PC-9 (cell line): Measurements from ENCODE around the gene CDH12. TPM values are rescaled to one million over a fixed set of nuclear protein-coding genes. Genes with fewer than 3 reads are reported as not detected.

Source experiments
- BruUV-seq: library from RNA; stranded (reverse); fragments of 400-500 nt; replicated peaks from 2 replicates; lab custom pipeline; 2021; lab: Mats Ljungman, UMichigan
- CTCF ChIA-PET: fragments of 300-600 bp; sonication (Branson Sonifier 250); formaldehyde crosslinking; loops from one replicate; lab custom pipeline; 2022; ENCODE audit warnings: antibody characterized with exemption; lab: Charles Lee
- POLR2A ChIA-PET: fragments of 300-600 bp; sonication (Branson Sonifier 250); formaldehyde crosslinking; loops from one replicate; lab custom pipeline; 2022; ENCODE audit warnings: antibody characterized with exemption; ENCODE audit not compliant: unreplicated experiment; lab: Charles Lee
- DNase-seq, 2 experiments: peaks; one replicate each; pipeline versions ENCODE4 v3.0.0 to v3.0.0-alpha.2; 2015 to 2022; ENCODE audit warnings: mixed read lengths in 1 of 2
- H2AFZ ChIP-seq: fragments of 200-600 bp; sonication (generic); 2 replicates; pipeline ENCODE4 v1.8.1; 2017; ENCODE audit warnings: antibody characterized with exemption
- H3F3A ChIP-seq: fragments of 200-600 bp; sonication (generic); 2 replicates; pipeline ENCODE4 v1.8.1; 2017; ENCODE audit warnings: antibody characterized with exemption, mild to moderate bottlenecking, low read depth; ENCODE audit not compliant: insufficient read depth
- H3K27ac ChIP-seq: fragments of 200-600 bp; sonication (generic); 2 replicates; pipeline ENCODE4 v1.6.1; 2016; ENCODE audit warnings: mixed run types
- H3K27me3 ChIP-seq: fragments of 200-600 bp; sonication (generic); 2 replicates; pipeline ENCODE4 v1.6.1; 2016; ENCODE audit warnings: low read depth, mixed run types; ENCODE audit not compliant: insufficient read depth
- H3K36me3 ChIP-seq: fragments of 200-600 bp; sonication (generic); 2 replicates; pipeline ENCODE4 v1.6.1; 2016; ENCODE audit warnings: low read depth, mixed run types
- H3K4me1 ChIP-seq: fragments of 200-600 bp; sonication (generic); replicated peaks from 2 replicates; pipeline ENCODE4 v1.6.1; 2016; ENCODE audit warnings: mixed run types; ENCODE audit not compliant: insufficient read depth
- H3K4me2 ChIP-seq: fragments of 200-600 bp; sonication (generic); 2 replicates; pipeline ENCODE4 v1.6.1; 2017; ENCODE audit warnings: mixed run types
- H3K4me3 ChIP-seq: fragments of 200-600 bp; sonication (generic); 2 replicates; pipeline ENCODE4 v1.6.1; 2016; ENCODE audit warnings: mixed run types
- H3K79me2 ChIP-seq: fragments of 200-600 bp; sonication (generic); 2 replicates; pipeline ENCODE4 v1.6.1; 2017; ENCODE audit warnings: low read depth, mixed run types
- H3K9me2 ChIP-seq: fragments of 200-600 bp; sonication (generic); 2 replicates; pipeline ENCODE4 v1.8.1; 2017; ENCODE audit warnings: mild to moderate bottlenecking; ENCODE audit not compliant: insufficient read depth
- H3K9me3 ChIP-seq: fragments of 200-600 bp; sonication (generic); 2 replicates; pipeline ENCODE4 v1.8.1; 2016; ENCODE audit warnings: low read depth; ENCODE audit not compliant: insufficient read depth
- H4K20me1 ChIP-seq: fragments of 200-600 bp; sonication (generic); 2 replicates; pipeline ENCODE4 v1.8.1; 2017; ENCODE audit not compliant: insufficient read depth
- CTCF ChIP-seq: fragments of 200-600 bp; sonication (generic); conservative IDR thresholded peaks from 2 replicates; pipeline ENCODE4 v1.6.1; 2017; ENCODE audit warnings: mixed run types, antibody characterized with exemption, mild to moderate bottlenecking, moderate library complexity
- EZH2 ChIP-seq: fragments of 200-600 bp; sonication (generic); IDR thresholded peaks from 2 replicates; pipeline ENCODE4 v1.8.0; 2017; ENCODE audit warnings: antibody characterized with exemption, low read depth
- intact Hi-C: fragments of 100-400 bp; cut with micrococcal nuclease; formaldehyde crosslinking; loops from one replicate; pipeline ENCODE4 v1.10.0; 2022; ENCODE audit not compliant: unreplicated experiment
- total RNA-seq: library from RNA; stranded (reverse); gene quantifications from 2 replicates; pipeline ENCODE4 v1.2.3, GENCODE V29; 2021

The CDH12 gene
- total RNA-seq, 1 experiment from 2014 or later, result not detected

GRCh38 chr5:22764736-22765135 lies 88.4 kb downstream of the CDH12 start:
- intact Hi-C loops, result no loop called here
- no peaks in the 10 kb centered on the region for H3K27me3 ChIP-seq
- no peak overlapping the region for H2AFZ ChIP-seq
- no peak overlapping the region for H3K27ac ChIP-seq
- no peak overlapping the region for H3K4me3 ChIP-seq
- no peaks in the 10 kb centered on the region for H3K79me2 ChIP-seq
- no peak for DNase-seq
- no peaks in the 10 kb centered on the region for H4K20me1 ChIP-seq
- TF ChIP-seq CTCF (no peak), EZH2 (no peak)
- no peaks in the 10 kb centered on the region for H3F3A ChIP-seq
- H3K9me2 ChIP-seq, result no peaks in the 10 kb centered on the region; the same call in 1 of the 2 replicates
- ChIA-PET CTCF (no interaction called here), POLR2A (no interaction called here)
- H3K4me2 ChIP-seq, result no peak overlapping the region
- H3K36me3 ChIP-seq, result no peaks in the 10 kb centered on the region
- H3K4me1 ChIP-seq, result no peaks in the 10 kb centered on the region
- H3K9me3 ChIP-seq, result no peaks in the 10 kb centered on the region
- BruUV-seq, result no TSS peak

GRCh38 chr5:22757776-22758175 lies 95.4 kb downstream of the CDH12 start:
- intact Hi-C loops, result no loop called here
- no peak for TF ChIP-seq CTCF
- no peak for TF ChIP-seq EZH2
- no peak for DNase-seq
- H3K36me3 ChIP-seq, result no peaks in the 10 kb centered on the region
- H3K9me3 ChIP-seq, result no peaks in the 10 kb centered on the region
- H4K20me1 ChIP-seq, result peaks cover 3% of the 10 kb centered on the region; the same call in 1 of the 2 replicates
- CTCF ChIA-PET, result no interaction called here
- no peak overlapping the region for H3K4me3 ChIP-seq
- no peaks in the 10 kb centered on the region for H3K79me2 ChIP-seq
- POLR2A ChIA-PET, result no interaction called here
- H3K27me3 ChIP-seq, result no peaks in the 10 kb centered on the region
- no peaks in the 10 kb centered on the region for H3K9me2 ChIP-seq
- BruUV-seq, result no TSS peak
- no peak overlapping the region for H3K4me2 ChIP-seq
- H3K4me1 ChIP-seq, result no peaks in the 10 kb centered on the region
- no peak overlapping the region for H2AFZ ChIP-seq
- no peak overlapping the region for H3K27ac ChIP-seq
- no peaks in the 10 kb centered on the region for H3F3A ChIP-seq

- Histone ChIP-seq H3K9me2 (no peaks in the 10 kb centered on the region), H3K4me2 (no peak overlapping the region), H3K79me2 (no peaks in the 10 kb centered on the region), H3K27me3 (no peaks in the 10 kb centered on the region), H2AFZ (0 out of 2 replicates have a peak overlapping the region, but pooled peaks have one; percentile 13), H3K9me3 (no peaks in the 10 kb centered on the region), H3K4me3 (no peak overlapping the region), H3K4me1 (no peaks in the 10 kb centered on the region), H4K20me1 (peaks cover 3% of the 10 kb centered on the region; the same call in 1 of the 2 replicates), H3K36me3 (no peaks in the 10 kb centered on the region), H3F3A (no peaks in the 10 kb centered on the region), H3K27ac (no peak overlapping the region)
- ChIA-PET POLR2A (no interaction called here), CTCF (no interaction called here)
- TF ChIP-seq EZH2, result no peak
- no peak for TF ChIP-seq CTCF
- BruUV-seq, result no TSS peak
- no peak for DNase-seq
- intact Hi-C loops, result no loop called here
Observed at GRCh38 chr5:22754155-22754554, 99.0 kb downstream of the CDH12 start.
